Measurements from ENCODE around the gene EMP2. TPM values are rescaled to one million over a fixed set of nuclear protein-coding genes. Genes with fewer than 3 reads are reported as not detected.

Gene EMP2
- total RNA-seq, 1 donor: 31.1 TPM

- TF ChIP-seq CTCF (IDR thresholded peaks at IDR 0.05; ENCODE audit: insufficient read depth, low read length): no peak
- DNase-seq (ENCODE audit: low read depth): no peak
Measured at GRCh38 chr16:10493276-10493675, 87.1 kb downstream of the EMP2 start.

GRCh38 chr16:10490141-10490540 lies 90.3 kb downstream of the EMP2 start:
- TF ChIP-seq CTCF (IDR thresholded peaks at IDR 0.05; ENCODE audit: insufficient read depth, low read length): no peak
- peak; percentile 49 for DNase-seq (ENCODE audit: low read depth)
- no peak overlapping the region for H3K4me3 ChIP-seq (ENCODE audit: low read depth, low read length)

More at GRCh38 chr16:10493276-10493675, 87.1 kb downstream of the EMP2 start:
- no peak overlapping the region for H3K4me3 ChIP-seq (ENCODE audit: low read depth, low read length)

- DNase-seq (ENCODE audit: low read depth): no peak
- no peak for TF ChIP-seq CTCF (IDR thresholded peaks at IDR 0.05; ENCODE audit: insufficient read depth, low read length)
Measured at GRCh38 chr16:10485698-10486382, 94.6 kb downstream of the EMP2 start.

GRCh38 chr16:10485159-10485558 lies 95.2 kb downstream of the EMP2 start:
- H3K4me3 ChIP-seq (ENCODE audit: low read depth, low read length): no peak overlapping the region
- no peak for DNase-seq (ENCODE audit: low read depth)
- no peak for TF ChIP-seq CTCF (IDR thresholded peaks at IDR 0.05; ENCODE audit: insufficient read depth, low read length)

More at GRCh38 chr16:10485698-10486382, 94.6 kb downstream of the EMP2 start:
- no peak overlapping the region for H3K4me3 ChIP-seq (ENCODE audit: low read depth, low read length)

- H3K4me3 ChIP-seq (ENCODE audit: low read depth, low read length): no peak overlapping the region
- no peak for TF ChIP-seq CTCF (IDR thresholded peaks at IDR 0.05; ENCODE audit: insufficient read depth, low read length)
- DNase-seq (ENCODE audit: low read depth): no peak
Measured at GRCh38 chr16:10480151-10480550, 100.2 kb downstream of the EMP2 start.

Small RNA genes lying within 50 kb of the gene (small RNA-seq; reads per million reads assigned to genes)
- not detected for gene RNU6-633P

Other genes starting within 250 kb of the EMP2 start
- gene ATF7IP2, start 194.5 kb downstream of the EMP2 start, total RNA-seq (ENCODE audit: low replicate concordance): 1.1 and 1.9 TPM in 2 replicates
- 0.09 TPM in 1 of 2 replicates, not detected in the other for gene TEKT5, start 114.3 kb upstream of the EMP2 start, total RNA-seq (ENCODE audit: low replicate concordance)
- 9.7 and 17.2 TPM in 2 replicates for gene NUBP1, start 163.2 kb upstream of the EMP2 start, total RNA-seq (ENCODE audit: low replicate concordance)
- gene TVP23A, start 238.2 kb upstream of the EMP2 start, total RNA-seq (ENCODE audit: low replicate concordance): not detected in 2 replicates

All from fibroblast of the aortic adventitia (primary cell).